PC-9 (cell line): ENCODE data around the gene LRP10. TPM values are rescaled to one million over a fixed set of nuclear protein-coding genes. Genes with fewer than 3 reads are reported as not detected.

Source experiments
- BruUV-seq: library from RNA; stranded (reverse); fragments of 400-500 nt; replicated peaks from 2 replicates; lab custom pipeline; 2021; lab: Mats Ljungman, UMichigan
- CTCF ChIA-PET: fragments of 300-600 bp; sonication (Branson Sonifier 250); formaldehyde crosslinking; loops from one replicate; lab custom pipeline; 2022; ENCODE audit warnings: antibody characterized with exemption; lab: Charles Lee
- POLR2A ChIA-PET: fragments of 300-600 bp; sonication (Branson Sonifier 250); formaldehyde crosslinking; loops from one replicate; lab custom pipeline; 2022; ENCODE audit warnings: antibody characterized with exemption; ENCODE audit not compliant: unreplicated experiment; lab: Charles Lee
- DNase-seq, 2 experiments: peaks; one replicate each; pipeline versions ENCODE4 v3.0.0 to v3.0.0-alpha.2; 2015 to 2022; ENCODE audit warnings: mixed read lengths in 1 of 2
- H2AFZ ChIP-seq: fragments of 200-600 bp; sonication (generic); 2 replicates; pipeline ENCODE4 v1.8.1; 2017; ENCODE audit warnings: antibody characterized with exemption
- H3F3A ChIP-seq: fragments of 200-600 bp; sonication (generic); 2 replicates; pipeline ENCODE4 v1.8.1; 2017; ENCODE audit warnings: antibody characterized with exemption, mild to moderate bottlenecking, low read depth; ENCODE audit not compliant: insufficient read depth
- H3K27ac ChIP-seq: fragments of 200-600 bp; sonication (generic); 2 replicates; pipeline ENCODE4 v1.6.1; 2016; ENCODE audit warnings: mixed run types
- H3K27me3 ChIP-seq: fragments of 200-600 bp; sonication (generic); 2 replicates; pipeline ENCODE4 v1.6.1; 2016; ENCODE audit warnings: low read depth, mixed run types; ENCODE audit not compliant: insufficient read depth
- H3K36me3 ChIP-seq: fragments of 200-600 bp; sonication (generic); 2 replicates; pipeline ENCODE4 v1.6.1; 2016; ENCODE audit warnings: low read depth, mixed run types
- H3K4me1 ChIP-seq: fragments of 200-600 bp; sonication (generic); replicated peaks from 2 replicates; pipeline ENCODE4 v1.6.1; 2016; ENCODE audit warnings: mixed run types; ENCODE audit not compliant: insufficient read depth
- H3K4me2 ChIP-seq: fragments of 200-600 bp; sonication (generic); 2 replicates; pipeline ENCODE4 v1.6.1; 2017; ENCODE audit warnings: mixed run types
- H3K4me3 ChIP-seq: fragments of 200-600 bp; sonication (generic); 2 replicates; pipeline ENCODE4 v1.6.1; 2016; ENCODE audit warnings: mixed run types
- H3K79me2 ChIP-seq: fragments of 200-600 bp; sonication (generic); 2 replicates; pipeline ENCODE4 v1.6.1; 2017; ENCODE audit warnings: low read depth, mixed run types
- H3K9me2 ChIP-seq: fragments of 200-600 bp; sonication (generic); 2 replicates; pipeline ENCODE4 v1.8.1; 2017; ENCODE audit warnings: mild to moderate bottlenecking; ENCODE audit not compliant: insufficient read depth
- H3K9me3 ChIP-seq: fragments of 200-600 bp; sonication (generic); 2 replicates; pipeline ENCODE4 v1.8.1; 2016; ENCODE audit warnings: low read depth; ENCODE audit not compliant: insufficient read depth
- H4K20me1 ChIP-seq: fragments of 200-600 bp; sonication (generic); 2 replicates; pipeline ENCODE4 v1.8.1; 2017; ENCODE audit not compliant: insufficient read depth
- EZH2 ChIP-seq: fragments of 200-600 bp; sonication (generic); IDR thresholded peaks from 2 replicates; pipeline ENCODE4 v1.8.0; 2017; ENCODE audit warnings: antibody characterized with exemption, low read depth
- intact Hi-C: fragments of 100-400 bp; cut with micrococcal nuclease; formaldehyde crosslinking; loops from one replicate; pipeline ENCODE4 v1.10.0; 2022; ENCODE audit not compliant: unreplicated experiment
- total RNA-seq: library from RNA; stranded (reverse); gene quantifications from 2 replicates; pipeline ENCODE4 v1.2.3, GENCODE V29; 2021
- TF ChIP-seq, protein P1 (sequence below): fragments of 200-600 bp; sonication (generic); conservative IDR thresholded peaks from 2 replicates; pipeline ENCODE4 v1.6.1; 2017; ENCODE audit warnings: mixed run types, antibody characterized with exemption, mild to moderate bottlenecking, moderate library complexity

Gene LRP10
- total RNA-seq, 1 experiment from 2014 or later = 61.6 TPM

DNA sequence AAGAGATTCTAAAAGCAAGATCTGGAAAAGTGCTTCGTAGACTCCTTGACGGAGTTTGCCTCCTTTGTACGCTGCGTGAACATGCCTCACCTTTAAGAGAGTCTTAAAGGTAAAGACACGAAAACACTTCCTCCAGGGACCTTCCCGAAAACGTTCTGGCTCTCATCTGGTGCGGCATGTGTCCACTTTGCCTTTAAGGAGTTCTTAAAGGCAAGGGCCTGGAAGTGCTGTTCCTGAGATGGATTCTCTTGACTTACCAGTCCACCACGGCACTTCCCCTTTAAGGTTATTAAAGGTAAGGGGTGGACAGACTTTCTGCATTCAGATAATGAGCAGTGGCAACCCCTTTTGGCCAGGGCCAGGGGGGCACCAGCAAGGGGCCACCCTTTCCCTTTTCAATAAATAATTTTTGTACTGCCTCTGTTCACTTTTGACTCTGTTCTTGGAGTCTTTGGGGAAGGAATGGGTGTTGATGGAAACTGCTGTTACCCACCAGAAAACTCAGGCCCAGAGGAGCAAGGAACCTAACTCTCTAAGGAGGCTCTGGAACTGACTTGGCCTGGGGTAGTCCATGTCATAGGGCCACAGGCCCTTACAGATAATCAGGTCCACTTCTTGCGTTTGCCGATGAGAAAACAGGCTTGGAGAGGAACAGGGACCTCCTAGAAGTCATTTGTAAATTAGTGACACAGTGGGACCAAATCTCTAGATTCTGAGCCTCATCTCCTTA is 15.9 kb downstream of the LRP10 start:
- Histone ChIP-seq H3K36me3 (no peaks in the 10 kb centered on the region), H3K4me3 (peak overlapping the region; percentile 68), H3F3A (peaks cover 5% of the 10 kb centered on the region; the same call in 1 of the 2 replicates), H3K9me2 (no peaks in the 10 kb centered on the region), H3K9me3 (no peaks in the 10 kb centered on the region), H3K79me2 (no peaks in the 10 kb centered on the region), H3K27me3 (no peaks in the 10 kb centered on the region), H3K4me2 (peak overlapping the region; percentile 86), H4K20me1 (no peaks in the 10 kb centered on the region), H2AFZ (peak overlapping the region; percentile 79), H3K4me1 (peaks cover 7% of the 10 kb centered on the region; the same call in 1 of the 2 replicates), H3K27ac (peak overlapping the region; percentile 61)
- BruUV-seq = TSS peak; percentile 84
- DNase-seq = peak; percentile 64 to 88
- intact Hi-C loops = loop anchor here (1.0 kb wide), 1 partner anchor 15 kb away; no protein-coding TSS in a partner anchor
- POLR2A ChIA-PET = no interaction called here
- TF ChIP-seq, protein P1, sequence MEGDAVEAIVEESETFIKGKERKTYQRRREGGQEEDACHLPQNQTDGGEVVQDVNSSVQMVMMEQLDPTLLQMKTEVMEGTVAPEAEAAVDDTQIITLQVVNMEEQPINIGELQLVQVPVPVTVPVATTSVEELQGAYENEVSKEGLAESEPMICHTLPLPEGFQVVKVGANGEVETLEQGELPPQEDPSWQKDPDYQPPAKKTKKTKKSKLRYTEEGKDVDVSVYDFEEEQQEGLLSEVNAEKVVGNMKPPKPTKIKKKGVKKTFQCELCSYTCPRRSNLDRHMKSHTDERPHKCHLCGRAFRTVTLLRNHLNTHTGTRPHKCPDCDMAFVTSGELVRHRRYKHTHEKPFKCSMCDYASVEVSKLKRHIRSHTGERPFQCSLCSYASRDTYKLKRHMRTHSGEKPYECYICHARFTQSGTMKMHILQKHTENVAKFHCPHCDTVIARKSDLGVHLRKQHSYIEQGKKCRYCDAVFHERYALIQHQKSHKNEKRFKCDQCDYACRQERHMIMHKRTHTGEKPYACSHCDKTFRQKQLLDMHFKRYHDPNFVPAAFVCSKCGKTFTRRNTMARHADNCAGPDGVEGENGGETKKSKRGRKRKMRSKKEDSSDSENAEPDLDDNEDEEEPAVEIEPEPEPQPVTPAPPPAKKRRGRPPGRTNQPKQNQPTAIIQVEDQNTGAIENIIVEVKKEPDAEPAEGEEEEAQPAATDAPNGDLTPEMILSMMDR = no peak
- TF ChIP-seq EZH2 = no peak
- CTCF ChIA-PET = interaction anchor here (1.0 kb wide), 1 partner anchor 60 kb away, joined by 4 read pairs; no protein-coding TSS in a partner anchor

DNA sequence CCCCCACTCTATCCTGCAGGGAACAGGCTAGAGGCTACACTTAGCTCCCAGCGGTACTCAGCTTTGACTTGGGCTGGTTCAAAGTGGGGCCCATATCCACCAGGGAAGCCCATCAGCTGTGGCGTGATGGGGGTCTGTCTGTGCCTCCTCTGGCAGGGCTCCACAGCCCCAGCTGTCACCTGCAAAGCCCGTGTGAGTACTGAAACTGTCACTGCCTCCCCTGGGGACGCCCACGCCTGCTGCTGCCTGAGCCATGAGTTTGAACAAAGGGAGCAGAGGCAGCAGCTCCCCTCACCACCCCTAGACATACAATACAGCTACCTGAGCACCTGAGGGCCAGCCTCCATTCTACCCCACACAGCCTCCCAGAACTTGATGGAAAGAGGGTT is 16.4 kb downstream of the LRP10 start:
- DNase-seq = no peak
- H3K4me2 ChIP-seq = peak overlapping the region; percentile 86
- no peaks in the 10 kb centered on the region for H3K36me3 ChIP-seq
- CTCF ChIA-PET = no interaction called here
- no peak overlapping the region for H3K27ac ChIP-seq
- H3K79me2 ChIP-seq = no peaks in the 10 kb centered on the region
- H3F3A ChIP-seq = peaks cover 5% of the 10 kb centered on the region; the same call in 1 of the 2 replicates
- POLR2A ChIA-PET = interaction anchor here (0.7 kb wide), 1 partner anchor 174 kb away, joined by 24 read pairs; no protein-coding TSS in a partner anchor
- TF ChIP-seq EZH2 = no peak
- TF ChIP-seq, protein P1 = no peak
- peak overlapping the region; percentile 68 for H3K4me3 ChIP-seq
- H2AFZ ChIP-seq = 0 out of 2 replicates have a peak overlapping the region, but pooled peaks have one; percentile 47
- no peaks in the 10 kb centered on the region for H3K9me2 ChIP-seq
- H3K4me1 ChIP-seq = peaks cover 7% of the 10 kb centered on the region; the same call in 1 of the 2 replicates
- no peaks in the 10 kb centered on the region for H3K9me3 ChIP-seq
- H3K27me3 ChIP-seq = no peaks in the 10 kb centered on the region
- intact Hi-C loops = loop anchor here (1.0 kb wide), 1 partner anchor 16 kb away; no protein-coding TSS in a partner anchor
- H4K20me1 ChIP-seq = no peaks in the 10 kb centered on the region
- no TSS peak for BruUV-seq

DNA sequence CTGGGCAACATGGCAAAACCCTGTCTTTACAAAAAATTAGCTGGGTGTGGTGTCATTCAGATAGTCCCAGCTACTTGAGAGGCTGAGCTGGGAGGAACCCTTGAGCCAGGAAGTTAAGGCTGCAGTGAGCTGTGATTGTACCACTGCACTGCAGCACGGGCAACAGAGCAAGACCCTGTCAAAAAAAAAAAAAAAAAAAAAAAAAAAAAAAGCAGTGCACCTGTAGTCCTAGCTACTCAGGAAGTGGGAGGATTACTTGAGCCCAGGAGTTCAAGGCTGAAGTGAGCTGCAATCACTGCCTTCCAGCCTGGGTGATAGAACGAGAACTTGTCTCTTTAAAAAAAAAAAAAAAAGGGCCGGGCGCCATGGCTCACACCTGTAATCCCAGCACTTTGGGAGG is 17.1 kb downstream of the LRP10 start:
- POLR2A ChIA-PET = interaction anchor here (0.6 to 0.7 kb wide), 3 partner anchors 16 to 174 kb away, joined by 3 to 24 read pairs (median 10); no protein-coding TSS in a partner anchor
- Histone ChIP-seq H3F3A (peaks cover 5% of the 10 kb centered on the region; the same call in 1 of the 2 replicates), H3K9me3 (no peaks in the 10 kb centered on the region), H3K4me1 (peaks cover 7% of the 10 kb centered on the region; the same call in 1 of the 2 replicates), H3K79me2 (no peaks in the 10 kb centered on the region), H3K4me3 (no peak overlapping the region), H3K4me2 (peak overlapping the region; percentile 86; the same call in 1 of the 2 replicates), H2AFZ (no peak overlapping the region), H4K20me1 (no peaks in the 10 kb centered on the region), H3K36me3 (no peaks in the 10 kb centered on the region), H3K9me2 (no peaks in the 10 kb centered on the region), H3K27ac (no peak overlapping the region), H3K27me3 (no peaks in the 10 kb centered on the region)
- no TSS peak for BruUV-seq
- intact Hi-C loops = no loop called here
- CTCF ChIA-PET = interaction anchor here (0.9 kb wide), 1 partner anchor 17 kb away, joined by 4 read pairs; no protein-coding TSS in a partner anchor
- TF ChIP-seq EZH2 = no peak
- TF ChIP-seq, protein P1 = no peak
- no peak for DNase-seq
